ENCODE data around the gene DPYD. TPM values are rescaled to one million over a fixed set of nuclear protein-coding genes. Genes with fewer than 3 reads are reported as not detected.

The DPYD gene
- total and polyA plus RNA-seq, 12 donors, result 4.1 to 22.0 (median 7.0) TPM

GRCh38 chr1:97634758-97635157 lies 286.1 kb downstream of the DPYD start:
- no peak overlapping the region for H3K4me3 ChIP-seq
- H3K4me1 ChIP-seq, result peaks cover 0 to 21% (median 13%) of the 10 kb centered on the region in 9 donors
- no peak overlapping the region for H3K27ac ChIP-seq
- no peak for ATAC-seq
- H3K36me3 ChIP-seq, result no peaks in the 10 kb centered on the region
- H3K9me3 ChIP-seq, result no peaks in the 10 kb centered on the region
- no peak for DNase-seq
- no peaks in the 10 kb centered on the region for H3K27me3 ChIP-seq
- WGBS, 2 donors, result 62 to 64% methylated on average over 2 of the region's 2 CpGs
- intact Hi-C loops (cut with DNase I), result no loop called here
- no peak for TF ChIP-seq CTCF (IDR thresholded peaks at IDR 0.05)

GRCh38 chr1:97632776-97633175 lies 288.1 kb downstream of the DPYD start:
- Histone ChIP-seq H3K36me3 (no peaks in the 10 kb centered on the region), H3K4me3 (no peak overlapping the region), H3K27me3 (no peaks in the 10 kb centered on the region), H3K4me1 (peaks cover 0 to 21% (median 13%) of the 10 kb centered on the region in 9 donors), H3K9me3 (no peaks in the 10 kb centered on the region), H3K27ac (no peak overlapping the region)
- ATAC-seq, result no peak
- 62 to 63% methylated on average over 2 of the region's 2 CpGs for WGBS, 2 donors
- no peak for DNase-seq
- no peak for TF ChIP-seq CTCF (IDR thresholded peaks at IDR 0.05)
- intact Hi-C loops (cut with DNase I), result no loop called here

GRCh38 chr1:97632075-97632474 lies 288.8 kb downstream of the DPYD start:
- no peaks in the 10 kb centered on the region for H3K27me3 ChIP-seq
- no peaks in the 10 kb centered on the region for H3K36me3 ChIP-seq
- peaks cover 0 to 21% (median 13%) of the 10 kb centered on the region in 9 donors for H3K4me1 ChIP-seq
- 65 to 73% methylated on average over 4 of the region's 4 CpGs for WGBS, 2 donors
- no peak overlapping the region for H3K4me3 ChIP-seq
- DNase-seq (no peak), ATAC-seq (no peak)
- H3K27ac ChIP-seq, result no peak overlapping the region
- H3K9me3 ChIP-seq, result no peaks in the 10 kb centered on the region
- no peak for TF ChIP-seq CTCF (IDR thresholded peaks at IDR 0.05)
- intact Hi-C loops (cut with DNase I), result no loop called here

- Histone ChIP-seq H3K27ac (peak overlapping the region in 1 of 10 donors; percentile 22), H3K4me1 (peaks cover 0 to 21% (median 13%) of the 10 kb centered on the region in 9 donors), H3K4me3 (no peak overlapping the region), H3K27me3 (no peaks in the 10 kb centered on the region), H3K36me3 (no peaks in the 10 kb centered on the region), H3K9me3 (no peaks in the 10 kb centered on the region)
- WGBS, 2 donors, result 17 to 21% methylated on average over 3 of the region's 3 CpGs
- DNase-seq (peak in 1 of 2 donors; percentile 32), ATAC-seq (peak in 4 of 8 donors; percentile 37 to 55 (median 39))
- TF ChIP-seq CTCF (IDR thresholded peaks at IDR 0.05), result no peak
- intact Hi-C loops (cut with DNase I), result no loop called here
Measured at GRCh38 chr1:97630948-97631347, 289.9 kb downstream of the DPYD start.

Measured in heart right ventricle (tissue), 16 donors.